Keratinocyte (primary cell): ENCODE data around the gene MYMX. TPM values are rescaled to one million over a fixed set of nuclear protein-coding genes. Genes with fewer than 3 reads are reported as not detected.

Experiments used
- DNase-seq: peaks from one replicate; pipeline ENCODE4 v3.0.0-alpha.2; 2011; ENCODE audit warnings: low read depth, missing footprints, low spot score
- FAIRE-seq: peaks from 2 replicates; lab custom pipeline; 2011; peaks lifted over from hg19 to GRCh38; lab: Jason Lieb, UNC
- H2AFZ ChIP-seq: 2 replicates; pipeline ENCODE4 v1.6.0; 2012; ENCODE audit warnings: low read length, control low read depth, inconsistent platforms; ENCODE audit not compliant: control insufficient read depth
- H3K27ac ChIP-seq: 2 replicates; pipeline ENCODE4 v1.5.1; 2011; ENCODE audit warnings: low read length; ENCODE audit not compliant: control insufficient read depth, insufficient read depth
- H3K27me3 ChIP-seq: 3 replicates; pipeline ENCODE4 v1.6.0; 2011; ENCODE audit warnings: low read length; ENCODE audit not compliant: control insufficient read depth, insufficient read depth; ENCODE audit errors: extremely low read depth
- H3K36me3 ChIP-seq, 2 experiments: 2 replicates in 1 of 2; 3 replicates in 1 of 2; pipeline ENCODE4 v1.5.1; 2011; ENCODE audit warnings: low read length in 2 of 2, mild to moderate bottlenecking in 1 of 2; ENCODE audit not compliant: control insufficient read depth in 2 of 2, insufficient read depth in 2 of 2; ENCODE audit errors: extremely low read depth in 1 of 2
- H3K4me1 ChIP-seq: 3 replicates; pipeline ENCODE4 v1.5.1; 2011; ENCODE audit warnings: low read length; ENCODE audit not compliant: control insufficient read depth, insufficient read depth; ENCODE audit errors: extremely low read depth
- H3K4me2 ChIP-seq: 3 replicates; pipeline ENCODE4 v1.6.0; 2011; ENCODE audit warnings: low read depth, low read length; ENCODE audit not compliant: control insufficient read depth, insufficient read depth; ENCODE audit errors: extremely low read depth
- H3K4me3 ChIP-seq, 3 experiments: fragments of 200-600 bp in 1 of 3; sonication (generic) in 1 of 3; 2 replicates in 2 of 3; 3 replicates in 1 of 3; pipeline ENCODE4 v1.5.1; 2011 to 2016; ENCODE audit warnings: low read length in 3 of 3, mild to moderate bottlenecking in 3 of 3, control low read depth in 2 of 3, inconsistent platforms in 1 of 3, low read depth in 1 of 3, mixed read lengths in 1 of 3, mixed run types in 1 of 3, moderate library complexity in 1 of 3; ENCODE audit not compliant: control insufficient read depth in 2 of 3, insufficient read depth in 2 of 3; ENCODE audit errors: extremely low read depth in 1 of 3
- H3K79me2 ChIP-seq: 2 replicates; pipeline ENCODE4 v1.6.0; 2012; ENCODE audit warnings: low read length; ENCODE audit not compliant: control insufficient read depth, insufficient read depth
- H3K9ac ChIP-seq: 3 replicates; pipeline ENCODE4 v1.6.0; 2011; ENCODE audit warnings: low read length; ENCODE audit not compliant: control insufficient read depth, insufficient read depth; ENCODE audit errors: extremely low read depth
- H3K9me1 ChIP-seq: 3 replicates; pipeline ENCODE4 v1.6.0; 2011; ENCODE audit warnings: low read length; ENCODE audit not compliant: control insufficient read depth, insufficient read depth; ENCODE audit errors: extremely low read depth
- H3K9me3 ChIP-seq: 2 replicates; pipeline ENCODE4 v1.5.1; 2012; ENCODE audit warnings: low read depth, low read length; ENCODE audit not compliant: control insufficient read depth
- H4K20me1 ChIP-seq: 3 replicates; pipeline ENCODE4 v1.6.0; 2011; ENCODE audit warnings: low read length; ENCODE audit not compliant: control insufficient read depth, insufficient read depth; ENCODE audit errors: extremely low read depth
- EZH2 ChIP-seq: IDR thresholded peaks from one replicate; pipeline ENCODE4 v1.6.1; 2012; ENCODE audit warnings: inconsistent platforms, mild to moderate bottlenecking, low read length, moderate library complexity
- dilution Hi-C: fragments of 300-500 bp; cut with MboI; formaldehyde crosslinking; loops from one replicate; pipeline ENCODE4 v1.7.0; 2020; ENCODE audit warnings: low sequenced_read_pairs; ENCODE audit not compliant: extremely low pct_ligation_motif_present
- polyA plus RNA-seq, 5 experiments: library from polyadenylated mRNA; depleted of rRNA in 3 of 5; stranded (reverse) in 3 of 5; stranded (forward) in 1 of 5; unstranded in 1 of 5; fragments of >200 nt; gene quantifications; 1 replicate in 1 of 5; 2 replicates in 3 of 5; 3 replicates in 1 of 5; pipeline versions ENCODE4 v1.2.1 to v1.2.3, GENCODE V29; 2011 to 2012; ENCODE audit warnings: missing spikeins in 2 of 5, low read depth in 1 of 5, low replicate concordance in 1 of 5
- TF ChIP-seq, protein P1 (sequence below), 3 experiments: IDR thresholded peaks in 1 of 3; conservative IDR thresholded peaks in 1 of 3; optimal IDR thresholded peaks in 1 of 3; 2 replicates in 2 of 3; 3 replicates in 1 of 3; pipeline versions ENCODE3 to v1.5.1; 2011; ENCODE audit warnings: low read length in 3 of 3, mild to moderate bottlenecking in 3 of 3, moderate library complexity in 2 of 3, control low read depth in 1 of 3, inconsistent platforms in 1 of 3; ENCODE audit not compliant: insufficient read depth in 2 of 3; ENCODE audit errors: extremely low read depth in 1 of 3

The MYMX gene
- polyA plus RNA-seq, 1 donor (not counting 4 experiments of a cell fraction or from before 2014, with no cell fraction given) = 0.09 TPM

DNA sequence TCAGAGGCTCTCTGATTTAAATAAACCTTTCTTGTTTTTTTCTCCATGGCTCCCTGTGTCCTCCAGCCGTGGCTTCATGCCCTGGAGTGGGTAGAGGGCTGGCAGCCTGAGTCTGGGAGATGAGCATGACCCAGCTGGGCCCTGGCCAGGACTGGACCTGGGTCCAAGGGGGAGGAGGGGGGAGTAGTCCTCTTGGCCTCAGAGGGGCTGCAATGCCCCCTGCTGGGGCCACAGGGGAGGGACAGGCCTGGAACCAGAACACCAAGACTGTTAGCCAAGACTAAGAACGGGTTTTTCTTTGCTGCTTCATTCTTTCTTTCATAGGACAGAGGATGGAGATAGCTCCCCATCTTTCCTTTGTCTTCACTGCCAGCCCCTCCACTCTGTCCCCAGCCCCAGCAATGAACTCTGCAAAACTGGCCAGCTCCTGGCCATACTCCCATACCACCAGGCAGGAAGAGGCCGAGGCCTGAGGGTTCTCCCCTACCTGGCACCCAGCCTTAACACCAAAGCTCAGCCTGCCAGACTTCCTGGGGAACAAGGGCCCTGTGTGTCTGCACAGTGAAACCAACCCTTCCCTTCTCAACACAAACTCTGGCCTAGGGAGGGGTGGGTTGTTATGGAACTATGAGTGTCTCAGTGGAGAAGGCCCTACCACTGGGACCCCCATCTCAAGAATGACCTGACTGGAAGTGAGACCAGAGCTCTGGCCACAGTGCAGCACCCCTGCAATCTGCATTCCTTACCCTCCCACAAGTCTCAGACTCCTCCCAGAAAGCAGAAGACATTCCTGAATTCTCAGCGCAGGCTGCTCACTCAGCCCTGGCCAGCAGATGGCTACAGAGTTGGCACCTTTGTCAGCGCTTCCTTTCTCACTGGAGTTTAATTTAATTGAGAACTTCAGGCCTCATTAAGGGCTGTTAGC lies 17.6 kb downstream of the MYMX start:
- H3K36me3 ChIP-seq = peaks cover 5 to 20% of the 10 kb centered on the region in 2 experiments
- H3K4me3 ChIP-seq = no peak overlapping the region
- H3K9ac ChIP-seq = peak overlapping the region; percentile 28
- no peaks in the 10 kb centered on the region for H3K79me2 ChIP-seq
- no peak for DNase-seq
- peaks cover 38% of the 10 kb centered on the region for H3K4me1 ChIP-seq
- H2AFZ ChIP-seq = peak overlapping the region; percentile 75
- peak overlapping the region; percentile 25 for H3K4me2 ChIP-seq
- TF ChIP-seq, protein P1, sequence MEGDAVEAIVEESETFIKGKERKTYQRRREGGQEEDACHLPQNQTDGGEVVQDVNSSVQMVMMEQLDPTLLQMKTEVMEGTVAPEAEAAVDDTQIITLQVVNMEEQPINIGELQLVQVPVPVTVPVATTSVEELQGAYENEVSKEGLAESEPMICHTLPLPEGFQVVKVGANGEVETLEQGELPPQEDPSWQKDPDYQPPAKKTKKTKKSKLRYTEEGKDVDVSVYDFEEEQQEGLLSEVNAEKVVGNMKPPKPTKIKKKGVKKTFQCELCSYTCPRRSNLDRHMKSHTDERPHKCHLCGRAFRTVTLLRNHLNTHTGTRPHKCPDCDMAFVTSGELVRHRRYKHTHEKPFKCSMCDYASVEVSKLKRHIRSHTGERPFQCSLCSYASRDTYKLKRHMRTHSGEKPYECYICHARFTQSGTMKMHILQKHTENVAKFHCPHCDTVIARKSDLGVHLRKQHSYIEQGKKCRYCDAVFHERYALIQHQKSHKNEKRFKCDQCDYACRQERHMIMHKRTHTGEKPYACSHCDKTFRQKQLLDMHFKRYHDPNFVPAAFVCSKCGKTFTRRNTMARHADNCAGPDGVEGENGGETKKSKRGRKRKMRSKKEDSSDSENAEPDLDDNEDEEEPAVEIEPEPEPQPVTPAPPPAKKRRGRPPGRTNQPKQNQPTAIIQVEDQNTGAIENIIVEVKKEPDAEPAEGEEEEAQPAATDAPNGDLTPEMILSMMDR (optimal IDR thresholded peaks at IDR 0.05 in 1 of 3, IDR thresholded peaks at IDR 0.05 in 1 of 3, conservative IDR thresholded peaks at IDR 0.05 in 1 of 3; ENCODE audit: extremely low read depth in 1 of 3, insufficient read depth in 2 of 3, low read length in 3 of 3) = peak in 2 of 3 experiments; percentile 72 to 78
- TF ChIP-seq EZH2 = no peak
- H3K9me1 ChIP-seq = peaks cover 3% of the 10 kb centered on the region
- dilution Hi-C loops = no loop called here
- no peaks in the 10 kb centered on the region for H3K27me3 ChIP-seq
- FAIRE-seq = peak; percentile 79
- no peaks in the 10 kb centered on the region for H3K9me3 ChIP-seq
- no peaks in the 10 kb centered on the region for H4K20me1 ChIP-seq
- peak overlapping the region; percentile 61 for H3K27ac ChIP-seq

DNA sequence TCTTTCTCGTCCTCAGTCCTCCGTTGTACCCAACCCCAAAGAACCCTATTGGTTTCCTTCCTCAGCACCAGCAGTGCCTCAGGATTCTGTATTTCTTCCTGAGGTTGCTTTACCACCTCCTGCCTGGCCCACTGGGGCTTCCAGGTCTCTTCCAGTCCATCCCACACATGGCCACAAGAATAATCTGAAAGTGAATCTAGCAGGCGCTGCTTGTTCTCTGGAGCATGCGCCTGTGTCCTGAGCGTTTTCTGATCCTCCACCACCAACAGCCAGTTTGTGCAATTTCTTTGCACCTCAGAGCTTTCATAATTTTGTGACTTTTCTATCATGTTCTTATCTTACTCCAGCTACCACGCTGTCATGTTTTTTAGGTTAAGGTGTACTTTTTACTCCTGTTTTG lies 18.5 kb downstream of the MYMX start:
- no peak overlapping the region for H3K4me3 ChIP-seq
- dilution Hi-C loops = no loop called here
- H3K9ac ChIP-seq = no peak overlapping the region
- no peaks in the 10 kb centered on the region for H3K27me3 ChIP-seq
- no peak for DNase-seq
- no peaks in the 10 kb centered on the region for H4K20me1 ChIP-seq
- no peak for FAIRE-seq
- no peak overlapping the region for H3K4me2 ChIP-seq
- no peak overlapping the region for H2AFZ ChIP-seq
- H3K27ac ChIP-seq = no peak overlapping the region
- H3K79me2 ChIP-seq = no peaks in the 10 kb centered on the region
- H3K4me1 ChIP-seq = peaks cover 40% of the 10 kb centered on the region
- H3K9me3 ChIP-seq = no peaks in the 10 kb centered on the region
- H3K36me3 ChIP-seq = peaks cover 4 to 14% of the 10 kb centered on the region in 2 experiments
- peaks cover 3% of the 10 kb centered on the region for H3K9me1 ChIP-seq
- TF ChIP-seq EZH2 = no peak
- TF ChIP-seq, protein P1 (optimal IDR thresholded peaks at IDR 0.05 in 1 of 3, IDR thresholded peaks at IDR 0.05 in 1 of 3, conservative IDR thresholded peaks at IDR 0.05 in 1 of 3; ENCODE audit: extremely low read depth in 1 of 3, insufficient read depth in 2 of 3, low read length in 3 of 3) = no peak
